HG03342 (cell line): ENCODE results near the gene OR56A5.

Experiments used
- ATAC-seq: cut with Tn5 transposase; IDR thresholded peaks from one replicate; pipeline ENCODE4 v1.9.1; 2021; ENCODE audit warnings: mild to moderate bottlenecking, moderate library complexity; ENCODE audit not compliant: unreplicated experiment

Gene OR56A5

DNA sequence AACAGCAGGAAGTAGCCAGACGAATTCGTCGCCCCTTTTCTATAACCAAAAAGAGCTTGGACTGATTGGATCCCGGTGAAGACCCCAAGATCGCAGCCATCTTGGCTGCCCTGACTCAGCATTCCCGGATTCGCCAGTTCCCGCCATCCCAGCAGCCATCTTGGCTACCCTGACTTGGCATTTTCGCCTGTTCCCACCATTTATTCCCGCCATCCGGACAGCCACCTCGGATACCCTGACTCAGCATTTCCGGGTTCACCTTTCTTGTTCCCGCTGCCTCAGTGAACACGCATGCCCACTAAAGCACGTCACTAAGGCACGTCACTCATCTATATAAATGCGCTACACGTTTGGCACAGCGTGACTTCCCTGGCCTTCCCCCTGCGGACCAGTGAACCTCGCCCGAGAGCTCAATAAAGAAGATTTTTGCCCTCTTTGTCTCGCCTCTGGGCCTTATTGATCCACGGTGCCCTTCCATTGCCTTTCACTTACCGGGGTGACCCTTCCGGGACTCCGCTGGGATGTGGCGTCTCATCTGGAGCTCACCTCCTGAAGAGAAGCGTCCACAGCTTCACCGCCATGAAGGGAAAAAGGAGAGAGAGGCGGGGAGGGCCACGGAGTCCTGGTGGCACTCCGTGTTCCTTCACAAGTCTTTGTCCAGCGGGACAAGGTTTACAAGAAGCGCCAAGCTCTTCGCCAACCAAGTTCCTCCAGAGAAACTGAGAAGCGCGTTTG is 30.3 kb downstream of the OR56A5 start:
- no peak for ATAC-seq

DNA sequence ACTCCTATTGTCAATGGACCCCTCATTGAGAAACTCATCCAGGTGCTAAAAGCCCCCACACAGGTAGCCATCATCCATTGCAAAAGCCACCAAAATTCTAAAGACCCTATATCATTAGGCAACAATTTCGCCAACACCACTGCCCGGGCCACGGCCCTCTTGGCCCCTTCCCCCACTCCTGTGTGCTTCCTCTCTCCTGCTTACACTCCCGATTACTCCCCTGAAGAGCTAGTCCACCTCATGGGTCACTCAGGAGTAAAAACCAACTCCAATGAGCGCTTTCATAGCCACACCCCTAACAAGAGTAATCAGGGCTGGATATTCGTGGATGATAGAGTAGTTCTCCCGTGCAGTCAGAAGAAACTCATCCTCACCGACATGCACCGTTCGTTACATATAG is 35.2 kb downstream of the OR56A5 start:
- ATAC-seq, result no peak

DNA sequence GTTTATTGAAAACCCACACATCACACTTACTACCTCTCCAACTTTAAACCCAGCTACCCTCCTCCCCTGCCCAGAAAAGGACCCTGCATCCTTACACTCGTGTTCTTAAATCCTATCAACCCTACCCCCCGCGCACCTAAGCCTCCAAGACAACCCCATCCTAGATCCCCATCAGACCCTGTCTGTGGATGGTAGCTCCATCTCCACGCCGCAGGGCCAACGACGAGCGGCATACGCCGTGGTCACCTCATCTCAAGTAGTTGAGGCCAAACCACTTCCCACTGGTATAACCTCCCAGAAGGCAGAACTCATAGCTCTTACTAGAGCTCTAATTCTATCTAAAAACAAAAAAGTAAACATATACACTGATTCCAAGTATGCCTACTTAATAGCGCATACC is 35.6 kb downstream of the OR56A5 start:
- ATAC-seq, result no peak

DNA sequence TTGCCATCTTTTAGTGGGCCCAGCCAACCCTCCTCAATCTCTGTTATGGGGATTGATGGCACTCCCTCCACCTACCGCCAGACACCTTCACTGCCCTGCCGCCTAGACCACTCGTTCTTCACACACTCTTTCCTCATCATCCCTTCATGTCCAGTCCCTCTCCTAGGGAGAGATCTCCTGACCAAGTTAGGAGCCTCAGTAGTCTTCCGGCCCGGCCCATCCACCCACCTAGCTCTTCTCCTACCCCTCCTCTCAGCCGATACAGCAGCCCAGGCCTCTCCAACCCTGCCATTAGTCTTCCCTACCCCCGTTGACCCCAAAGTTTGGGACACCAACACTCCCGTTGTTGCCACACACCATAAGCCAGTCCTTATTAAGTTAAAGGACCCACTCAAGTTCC is 37.2 kb downstream of the OR56A5 start:
- no peak for ATAC-seq

DNA sequence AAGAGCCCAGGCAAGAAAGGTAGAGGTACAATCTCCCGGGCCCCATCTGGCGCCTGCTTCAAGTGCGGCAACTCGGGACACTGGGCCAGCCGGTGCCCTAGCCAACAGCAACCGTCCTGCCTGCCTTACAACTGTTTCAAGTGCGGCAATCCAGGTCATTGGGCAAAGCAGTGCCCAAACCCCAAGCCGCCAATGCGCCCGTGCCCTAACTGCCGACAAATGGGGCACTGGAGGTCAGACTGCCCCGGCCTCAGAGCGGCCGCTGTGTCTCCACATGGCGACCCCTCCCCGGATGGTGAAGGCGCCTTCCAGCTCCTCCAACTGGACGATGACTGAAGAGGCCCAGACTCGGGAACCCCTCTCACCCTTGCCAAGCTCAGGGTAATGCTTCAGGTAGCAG is 37.7 kb downstream of the OR56A5 start:
- no peak for ATAC-seq

DNA sequence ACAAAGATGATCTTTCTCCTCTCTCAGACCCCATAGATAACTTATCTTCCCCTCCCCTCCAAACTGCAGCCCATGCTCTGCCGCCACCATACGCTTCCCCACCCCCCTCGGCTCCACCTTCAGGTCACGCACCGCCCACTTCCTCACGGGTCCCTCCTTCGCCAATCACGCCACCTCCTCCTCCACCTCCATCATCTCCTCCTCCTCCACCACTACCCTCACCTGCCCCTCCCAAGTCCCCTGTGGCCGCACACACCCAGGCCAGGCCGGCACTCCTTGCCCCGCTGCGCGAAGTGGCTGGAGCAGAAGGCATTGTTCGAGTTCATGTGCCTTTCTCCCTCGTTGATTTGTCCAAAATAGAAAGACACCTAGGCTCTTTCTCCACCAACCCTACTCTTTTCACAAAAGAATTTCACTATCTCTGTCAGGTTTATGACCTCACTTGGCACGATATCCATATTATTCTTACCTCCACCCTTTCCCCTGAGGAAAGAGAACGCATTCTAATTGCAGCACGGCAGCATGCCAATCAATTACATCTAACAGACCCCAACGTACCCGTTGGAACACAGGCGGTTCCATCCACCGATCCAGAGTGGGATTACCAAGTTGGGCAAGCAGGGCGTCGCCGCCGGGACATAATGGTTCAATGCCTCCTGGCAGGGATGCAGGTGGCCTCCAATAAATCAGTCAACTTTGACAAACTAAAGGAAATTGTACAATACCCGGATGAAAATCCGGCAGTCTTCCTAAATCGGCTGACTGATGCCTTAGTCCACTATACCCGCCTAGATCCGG is 38.5 kb downstream of the OR56A5 start:
- no peak for ATAC-seq

DNA sequence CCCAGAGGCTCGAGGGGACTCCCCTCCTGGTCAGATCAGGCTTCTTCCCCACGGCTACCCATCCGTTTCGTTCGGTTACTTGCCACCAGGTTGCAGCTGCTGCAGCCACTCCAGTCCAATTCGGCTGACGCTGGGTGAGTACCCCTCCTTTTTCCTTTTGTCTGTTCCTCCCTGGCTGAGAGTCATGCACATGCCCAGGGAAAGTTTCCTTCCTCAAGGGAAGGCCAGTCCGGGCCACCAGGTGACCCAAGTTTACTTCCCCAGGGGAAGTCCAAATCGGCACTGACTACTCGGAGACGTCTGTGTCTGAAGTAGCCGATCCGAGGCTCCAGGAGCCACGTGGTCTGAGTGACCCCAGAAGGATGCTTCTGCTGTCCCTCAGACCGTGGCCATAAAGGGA is 39.5 kb downstream of the OR56A5 start:
- ATAC-seq, result no peak

DNA sequence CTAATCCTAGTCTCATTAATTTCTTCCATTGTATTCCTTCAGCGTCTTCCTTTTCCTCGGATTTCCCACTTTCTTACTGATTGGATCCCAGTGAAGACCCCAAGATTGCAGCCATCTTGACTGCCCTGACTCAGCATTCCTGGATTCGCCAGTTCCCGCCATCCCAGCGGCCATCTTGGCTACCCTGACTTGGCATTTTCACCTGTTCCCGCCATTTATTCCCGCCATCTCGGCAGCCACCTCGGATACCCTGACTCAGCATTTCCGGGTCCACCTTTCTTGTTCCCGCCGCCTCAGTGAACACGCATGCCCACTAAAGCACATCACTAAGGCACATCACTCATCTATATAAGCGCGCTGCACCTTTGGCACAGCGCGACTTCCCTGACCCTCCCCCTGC is 40.0 kb downstream of the OR56A5 start:
- no peak for ATAC-seq

DNA sequence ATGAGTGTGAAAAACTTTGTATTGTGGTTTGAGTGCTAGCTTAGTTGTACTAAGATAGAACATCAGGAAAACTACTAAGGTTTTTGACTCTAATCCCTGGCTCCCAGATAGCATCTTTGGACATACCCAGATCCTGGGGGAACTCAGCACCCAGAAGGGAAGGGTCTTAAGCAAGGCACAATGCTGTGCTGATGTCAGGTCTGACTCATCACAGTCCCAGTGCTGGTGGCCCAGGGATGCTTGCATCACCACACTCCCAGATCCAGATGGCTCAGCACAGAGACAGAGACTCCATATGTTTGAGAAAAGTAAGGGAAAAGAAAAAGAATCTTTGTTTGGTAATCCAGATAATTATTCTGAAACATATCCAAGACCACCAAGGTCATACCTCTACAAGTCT is 44.5 kb downstream of the OR56A5 start:
- ATAC-seq, result no peak

DNA sequence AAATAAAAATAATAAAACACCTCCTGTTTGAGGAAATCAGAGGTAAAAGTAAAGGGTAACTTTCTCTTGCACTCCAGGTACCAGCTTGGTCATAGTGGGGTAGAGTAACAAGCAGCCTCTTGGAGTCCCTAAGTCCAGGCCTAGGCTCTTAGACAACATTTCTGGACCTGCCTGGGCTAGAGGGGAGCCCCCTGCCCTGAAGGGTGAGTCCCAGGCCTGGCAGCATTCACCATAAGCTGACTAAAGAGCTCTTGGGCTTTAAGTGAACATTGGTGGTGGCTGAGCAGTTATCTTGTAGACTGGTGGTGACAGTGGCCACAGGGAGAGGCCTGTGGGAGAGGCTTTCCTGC is 44.9 kb downstream of the OR56A5 start:
- peak; percentile 42 for ATAC-seq

DNA sequence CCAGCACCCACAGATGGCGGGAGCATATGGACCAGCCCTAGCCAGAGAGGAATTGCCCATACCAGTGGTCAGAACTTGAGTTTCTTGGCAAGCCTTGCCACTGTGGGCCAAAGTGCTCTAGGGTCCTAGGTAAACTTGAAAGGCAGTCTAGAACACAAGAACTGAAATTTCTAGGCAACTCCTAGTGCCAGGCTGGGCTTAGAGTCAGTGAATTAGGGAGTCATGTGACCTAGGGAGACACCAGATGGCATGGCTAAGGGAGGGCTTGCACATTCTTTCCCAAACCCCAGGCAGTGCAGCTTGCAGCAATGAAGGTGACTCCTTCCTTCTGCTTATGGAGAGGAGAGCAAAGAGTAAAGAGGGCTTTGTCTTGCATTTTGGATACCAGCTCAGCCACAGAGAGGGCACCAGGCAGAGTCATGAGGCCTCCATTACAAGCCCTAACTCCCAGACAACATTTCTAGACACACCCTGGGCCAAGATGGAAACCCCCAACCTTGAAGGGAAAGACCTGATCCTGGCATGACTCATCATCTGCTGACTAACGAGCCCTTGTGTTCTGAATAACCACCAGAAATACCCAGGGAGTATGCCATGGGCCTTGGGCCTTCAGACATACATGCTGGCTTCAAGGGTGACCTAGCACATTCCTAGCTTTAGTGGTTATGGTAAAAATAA is 45.4 kb downstream of the OR56A5 start:
- ATAC-seq, result peak; percentile 80
